ENCODE data around the gene LAMA2.

GRCh38 chr6:129475477-129476247 lies 592.7 kb downstream of the LAMA2 start:
- TF ChIP-seq GATA2 (IDR thresholded peaks at IDR 0.05; ENCODE audit: low read depth, low read length), result no peak
- TF ChIP-seq GATA3 (IDR thresholded peaks at IDR 0.05; ENCODE audit: low read depth, low read length), result no peak

All from SH-SY5Y (cell line).